ENCODE results near the gene CST4.

The CST4 gene

GRCh38 chr20:23663180-23663579 lies 25.7 kb downstream of the CST4 start:
- Histone ChIP-seq H3K27me3 (ENCODE audit: insufficient read depth, low read length, poor library complexity) (peaks cover 8% of the 10 kb centered on the region), H3K9ac (ENCODE audit: low read depth, low read length) (no peak overlapping the region), H3K4me3 (ENCODE audit: low read depth in 1 of 2, low read length in 2 of 2) (no peak overlapping the region), H3K79me2 (ENCODE audit: insufficient read depth, low read length) (no peaks in the 10 kb centered on the region), H3K27ac (ENCODE audit: low read length) (no peak overlapping the region), H3K4me2 (ENCODE audit: insufficient read depth, low read length) (no peak overlapping the region), H4K20me1 (ENCODE audit: insufficient read depth, low read length) (no peaks in the 10 kb centered on the region), H3K9me3 (ENCODE audit: insufficient read depth, low read length, severe bottlenecking) (no peaks in the 10 kb centered on the region), H3K36me3 (ENCODE audit: insufficient read depth, low read length) (no peaks in the 10 kb centered on the region), H3K4me1 (ENCODE audit: insufficient read depth, low read length) (no peaks in the 10 kb centered on the region), H2AFZ (ENCODE audit: low read depth, low read length) (no peak overlapping the region)
- TF ChIP-seq EZH2 (IDR thresholded peaks at IDR 0.05; ENCODE audit: borderline replicate concordance, low read depth, low read length, severe bottlenecking) (no peak), CTCF (IDR thresholded peaks at IDR 0.05; ENCODE audit: borderline replicate concordance, extremely low read depth, low read length, poor library complexity, severe bottlenecking) (no peak)
- ATAC-seq (ENCODE audit: insufficient read depth, low read depth) (no peak), DNase-seq (no peak)

DNA sequence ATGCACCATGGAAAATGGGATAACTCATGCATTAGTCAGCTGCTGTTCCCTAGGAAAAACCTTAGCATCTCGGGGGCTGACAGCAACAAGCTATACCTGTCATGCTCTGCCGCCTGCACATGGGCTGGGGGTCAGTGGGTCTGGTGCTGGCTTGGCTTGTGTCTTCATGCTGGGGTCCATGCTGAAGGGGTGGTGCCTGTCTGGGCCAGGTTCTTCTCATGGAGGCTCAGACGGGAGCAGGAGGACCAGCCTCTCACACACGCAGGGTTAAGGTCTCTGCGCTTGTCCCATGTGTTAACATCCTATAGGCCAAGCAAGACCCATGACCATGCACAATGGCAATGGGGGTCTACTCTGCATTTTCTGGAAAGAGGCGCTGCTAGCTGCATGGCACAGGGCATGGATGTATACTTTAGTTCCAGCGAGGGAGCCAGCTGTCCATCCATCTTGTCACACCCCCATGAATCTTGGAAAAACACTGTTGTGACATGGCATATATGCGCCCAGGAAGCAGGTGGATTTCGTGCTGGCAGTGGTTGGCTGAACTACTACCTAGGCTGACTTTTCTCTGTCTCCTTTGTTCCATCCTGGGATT lies 26.5 kb downstream of the CST4 start:
- Histone ChIP-seq H3K79me2 (ENCODE audit: insufficient read depth, low read length) (no peaks in the 10 kb centered on the region), H3K27ac (ENCODE audit: low read length) (no peak overlapping the region), H3K9ac (ENCODE audit: low read depth, low read length) (no peak overlapping the region), H4K20me1 (ENCODE audit: insufficient read depth, low read length) (no peaks in the 10 kb centered on the region), H3K27me3 (ENCODE audit: insufficient read depth, low read length, poor library complexity) (peaks cover 8% of the 10 kb centered on the region), H3K9me3 (ENCODE audit: insufficient read depth, low read length, severe bottlenecking) (no peaks in the 10 kb centered on the region), H3K4me1 (ENCODE audit: insufficient read depth, low read length) (no peaks in the 10 kb centered on the region), H3K4me3 (ENCODE audit: low read depth in 1 of 2, low read length in 2 of 2) (no peak overlapping the region), H3K4me2 (ENCODE audit: insufficient read depth, low read length) (no peak overlapping the region), H2AFZ (ENCODE audit: low read depth, low read length) (no peak overlapping the region), H3K36me3 (ENCODE audit: insufficient read depth, low read length) (no peaks in the 10 kb centered on the region)
- DNase-seq (no peak), ATAC-seq (ENCODE audit: insufficient read depth, low read depth) (no peak)
- TF ChIP-seq EZH2 (IDR thresholded peaks at IDR 0.05; ENCODE audit: borderline replicate concordance, low read depth, low read length, severe bottlenecking) (no peak), CTCF (IDR thresholded peaks at IDR 0.05; ENCODE audit: borderline replicate concordance, extremely low read depth, low read length, poor library complexity, severe bottlenecking) (no peak)

- no peaks in the 10 kb centered on the region for H3K9me3 ChIP-seq (ENCODE audit: insufficient read depth, low read length, severe bottlenecking)
- H3K9ac ChIP-seq (ENCODE audit: low read depth, low read length) = no peak overlapping the region
- no peak overlapping the region for H3K4me2 ChIP-seq (ENCODE audit: insufficient read depth, low read length)
- H2AFZ ChIP-seq (ENCODE audit: low read depth, low read length) = no peak overlapping the region
- H3K27ac ChIP-seq (ENCODE audit: low read length) = no peak overlapping the region
- H3K4me1 ChIP-seq (ENCODE audit: insufficient read depth, low read length) = no peaks in the 10 kb centered on the region
- no peak overlapping the region for H3K4me3 ChIP-seq (ENCODE audit: low read depth in 1 of 2, low read length in 2 of 2)
- H4K20me1 ChIP-seq (ENCODE audit: insufficient read depth, low read length) = no peaks in the 10 kb centered on the region
- TF ChIP-seq CTCF (IDR thresholded peaks at IDR 0.05; ENCODE audit: borderline replicate concordance, extremely low read depth, low read length, poor library complexity, severe bottlenecking) (no peak), EZH2 (IDR thresholded peaks at IDR 0.05; ENCODE audit: borderline replicate concordance, low read depth, low read length, severe bottlenecking) (no peak)
- H3K79me2 ChIP-seq (ENCODE audit: insufficient read depth, low read length) = no peaks in the 10 kb centered on the region
- no peak for DNase-seq
- ATAC-seq (ENCODE audit: insufficient read depth, low read depth) = no peak
- peaks cover 13% of the 10 kb centered on the region for H3K27me3 ChIP-seq (ENCODE audit: insufficient read depth, low read length, poor library complexity)
- H3K36me3 ChIP-seq (ENCODE audit: insufficient read depth, low read length) = no peaks in the 10 kb centered on the region
Measured at GRCh38 chr20:23661002-23661429, 27.8 kb downstream of the CST4 start.

Measured in DND-41 (cell line).